SK-N-SH (cell line): ENCODE data around the gene GAB1. TPM values are rescaled to one million over a fixed set of nuclear protein-coding genes. Genes with fewer than 3 reads are reported as not detected.

ENCODE experiments used
- CTCF ChIA-PET: fragments of 300-600, 350-600 bp; formaldehyde crosslinking; extraction: SDS; loops from one replicate; lab custom pipeline; 2021; lab: Yijun Ruan, JAX
- POLR2A ChIA-PET: fragments of 350-600 bp; sonication (Branson Sonifier 250); formaldehyde crosslinking; extraction: SDS; loops from one replicate; lab custom pipeline; 2020; ENCODE audit warnings: antibody characterized with exemption, inconsistent platforms; lab: Yijun Ruan, JAX
- DNase-seq: peaks from one replicate; pipeline ENCODE4 v3.0.0; 2012
- H2AFZ ChIP-seq: fragments of 200-600 bp; sonication (generic); 2 replicates; pipeline ENCODE4 v1.8.1; 2016; ENCODE audit warnings: antibody characterized with exemption, mild to moderate bottlenecking, low read depth
- H3F3A ChIP-seq: fragments of 200-600 bp; sonication (generic); replicated peaks from 2 replicates; pipeline ENCODE3; 2016; ENCODE audit warnings: antibody characterized with exemption, mild to moderate bottlenecking; ENCODE audit not compliant: insufficient read depth
- H3K27ac ChIP-seq, 2 experiments: fragments of 200-500 bp in 1 of 2; fragments of 200-600 bp in 1 of 2; sonication (Bioruptor generic) in 1 of 2; sonication (generic), shearing (Covaris generic) in 1 of 2; 2 replicates each; pipeline versions ENCODE4 v1.5.1 to v1.6.1; 2014 to 2016; ENCODE audit warnings: low read depth in 2 of 2, inconsistent platforms in 1 of 2, low read length in 1 of 2, mild to moderate bottlenecking in 1 of 2, mixed read lengths in 1 of 2
- H3K27me3 ChIP-seq: fragments of 200-600 bp; sonication (generic), shearing (Covaris generic); 2 replicates; pipeline ENCODE4 v1.6.1; 2016; ENCODE audit warnings: mixed run types; ENCODE audit not compliant: insufficient read depth
- H3K36me3 ChIP-seq, 2 experiments: fragments of 200-500 bp in 1 of 2; fragments of 200-600 bp in 1 of 2; sonication (Bioruptor generic) in 1 of 2; sonication (generic) in 1 of 2; replicated peaks in 1 of 2; 2 replicates each; pipeline versions ENCODE3 to v1.5.1; 2014 to 2016; ENCODE audit warnings: low read length in 1 of 2, mild to moderate bottlenecking in 1 of 2; ENCODE audit not compliant: insufficient read depth in 2 of 2, control insufficient read depth in 1 of 2
- H3K4me1 ChIP-seq, 2 experiments: fragments of 200-500 bp in 1 of 2; fragments of 200-600 bp in 1 of 2; sonication (Bioruptor generic) in 1 of 2; sonication (generic), shearing (Covaris generic) in 1 of 2; 2 replicates each; pipeline versions ENCODE4 v1.5.1 to v1.6.1; 2014 to 2016; ENCODE audit warnings: low read depth in 1 of 2, low read length in 1 of 2, mixed run types in 1 of 2; ENCODE audit not compliant: insufficient read depth in 2 of 2, control insufficient read depth in 1 of 2
- H3K4me2 ChIP-seq: fragments of 200-600 bp; sonication (generic), shearing (Covaris generic); 2 replicates; pipeline ENCODE4 v1.6.1; 2017; ENCODE audit warnings: mixed run types
- H3K4me3 ChIP-seq, 2 experiments: fragments of 200-500 bp in 1 of 2; fragments of 200-600 bp in 1 of 2; sonication (Bioruptor generic) in 1 of 2; sonication (generic), shearing (Covaris generic) in 1 of 2; 2 replicates each; pipeline versions ENCODE4 v1.5.1 to v1.8.1; 2014 to 2016; ENCODE audit warnings: low read depth in 2 of 2, inconsistent platforms in 1 of 2, low read length in 1 of 2, mild to moderate bottlenecking in 1 of 2, mixed read lengths in 1 of 2, moderate library complexity in 1 of 2
- H3K79me2 ChIP-seq: fragments of 200-600 bp; sonication (generic); 2 replicates; pipeline ENCODE4 v1.8.1; 2017; ENCODE audit warnings: mild to moderate bottlenecking; ENCODE audit not compliant: insufficient read depth
- H3K9ac ChIP-seq: fragments of 200-600 bp; sonication (generic); 2 replicates; pipeline ENCODE4 v1.6.1; 2017; ENCODE audit warnings: mixed run types
- H3K9me2 ChIP-seq: fragments of 200-600 bp; sonication (generic); 2 replicates; pipeline ENCODE4 v1.6.1; 2017; ENCODE audit warnings: mixed run types
- H3K9me3 ChIP-seq: fragments of 200-600 bp; sonication (generic); 2 replicates; pipeline ENCODE4 v1.6.1; 2017; ENCODE audit warnings: mixed run types, mild to moderate bottlenecking, moderate library complexity
- H4K20me1 ChIP-seq: fragments of 200-600 bp; sonication (generic); 2 replicates; pipeline ENCODE4 v1.6.1; 2017; ENCODE audit warnings: mild to moderate bottlenecking, mixed run types; ENCODE audit not compliant: insufficient read depth
- GABPA ChIP-seq: IDR thresholded peaks from 2 replicates; pipeline ENCODE4 v1.4.0; 2012; ENCODE audit warnings: low read depth, mild to moderate bottlenecking
- GATA2 ChIP-seq: sonication (generic); formaldehyde crosslinking; IDR thresholded peaks from 2 replicates; pipeline ENCODE4 v1.5.0; 2020; ENCODE audit warnings: mild to moderate bottlenecking, missing genetic modification reagents
- NFIC ChIP-seq: IDR thresholded peaks from 2 replicates; pipeline ENCODE4 v1.4.0; 2012; ENCODE audit warnings: borderline replicate concordance
- RCOR1 ChIP-seq: fragments of 150-350 bp; IDR thresholded peaks from 2 replicates; pipeline ENCODE4 v1.6.1; 2017; ENCODE audit warnings: antibody characterized with exemption, low read length
- RFX5 ChIP-seq: IDR thresholded peaks from 2 replicates; pipeline ENCODE4 v1.6.1; 2012; ENCODE audit warnings: mild to moderate bottlenecking, improper control_type of control experiment, low read length
- SMC3 ChIP-seq: IDR thresholded peaks from 2 replicates; pipeline ENCODE4 v1.6.1; 2012; ENCODE audit warnings: low read depth, low read length, improper control_type of control experiment
- TEAD4 ChIP-seq: IDR thresholded peaks from 2 replicates; pipeline ENCODE4 v1.4.0; 2012; ENCODE audit warnings: mild to moderate bottlenecking, borderline replicate concordance; ENCODE audit not compliant: insufficient read depth
- WGBS: methylation state at CpG from one replicate; pipeline ENCODE4 v1.1.6; 2017; ENCODE audit warnings: low lambda C conversion rate; 5-methylcytosine and 5-hydroxymethylcytosine counted together
- polyA plus RNA-seq, 3 experiments: library from polyadenylated mRNA; depleted of rRNA; stranded (reverse); fragments of >200 nt; gene quantifications; 2 replicates each; pipeline ENCODE4 v1.2.3, GENCODE V29; 2012
- TF ChIP-seq, protein P1 (sequence below): IDR thresholded peaks from 2 replicates; pipeline ENCODE4 v1.6.1; 2012; ENCODE audit warnings: mild to moderate bottlenecking, low read depth, low read length, moderate library complexity
- TF ChIP-seq, protein P2 (sequence below): fragments of 150-350 bp; IDR thresholded peaks from 2 replicates; pipeline ENCODE4 v1.6.1; 2017; ENCODE audit warnings: antibody characterized with exemption, low read length, low read depth, borderline replicate concordance
- TF ChIP-seq, protein P3 (sequence below): IDR thresholded peaks from 2 replicates; pipeline ENCODE4 v1.4.0; 2012; ENCODE audit warnings: low read depth, borderline replicate concordance
- TF ChIP-seq, protein P4 (sequence below): IDR thresholded peaks from 2 replicates; pipeline ENCODE4; 2012

The GAB1 gene
- polyA plus RNA-seq, 1 of the 3 experiments (the other 2 are of a cell fraction) = 3.7 TPM

DNA sequence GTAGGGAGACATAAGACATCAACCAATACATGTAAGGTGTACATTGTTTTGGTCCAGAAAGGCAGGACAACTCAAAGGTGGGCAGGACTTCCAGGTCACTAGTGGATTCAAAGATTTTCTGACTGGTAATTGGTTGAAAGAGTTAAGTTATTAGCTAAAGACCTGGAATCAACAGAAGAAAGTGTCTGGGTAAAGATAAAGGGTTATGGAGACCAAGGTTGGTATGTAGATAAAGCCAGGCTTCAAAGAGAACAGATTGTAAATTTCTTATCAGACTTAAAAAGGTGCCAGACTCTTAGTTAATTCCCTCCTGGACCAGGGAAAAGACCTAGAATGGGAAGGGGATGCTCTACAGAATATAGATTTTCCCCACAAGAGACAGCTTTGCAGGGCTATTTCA, 28.3 kb upstream of the GAB1 start (continued):
- TF ChIP-seq, protein P1, sequence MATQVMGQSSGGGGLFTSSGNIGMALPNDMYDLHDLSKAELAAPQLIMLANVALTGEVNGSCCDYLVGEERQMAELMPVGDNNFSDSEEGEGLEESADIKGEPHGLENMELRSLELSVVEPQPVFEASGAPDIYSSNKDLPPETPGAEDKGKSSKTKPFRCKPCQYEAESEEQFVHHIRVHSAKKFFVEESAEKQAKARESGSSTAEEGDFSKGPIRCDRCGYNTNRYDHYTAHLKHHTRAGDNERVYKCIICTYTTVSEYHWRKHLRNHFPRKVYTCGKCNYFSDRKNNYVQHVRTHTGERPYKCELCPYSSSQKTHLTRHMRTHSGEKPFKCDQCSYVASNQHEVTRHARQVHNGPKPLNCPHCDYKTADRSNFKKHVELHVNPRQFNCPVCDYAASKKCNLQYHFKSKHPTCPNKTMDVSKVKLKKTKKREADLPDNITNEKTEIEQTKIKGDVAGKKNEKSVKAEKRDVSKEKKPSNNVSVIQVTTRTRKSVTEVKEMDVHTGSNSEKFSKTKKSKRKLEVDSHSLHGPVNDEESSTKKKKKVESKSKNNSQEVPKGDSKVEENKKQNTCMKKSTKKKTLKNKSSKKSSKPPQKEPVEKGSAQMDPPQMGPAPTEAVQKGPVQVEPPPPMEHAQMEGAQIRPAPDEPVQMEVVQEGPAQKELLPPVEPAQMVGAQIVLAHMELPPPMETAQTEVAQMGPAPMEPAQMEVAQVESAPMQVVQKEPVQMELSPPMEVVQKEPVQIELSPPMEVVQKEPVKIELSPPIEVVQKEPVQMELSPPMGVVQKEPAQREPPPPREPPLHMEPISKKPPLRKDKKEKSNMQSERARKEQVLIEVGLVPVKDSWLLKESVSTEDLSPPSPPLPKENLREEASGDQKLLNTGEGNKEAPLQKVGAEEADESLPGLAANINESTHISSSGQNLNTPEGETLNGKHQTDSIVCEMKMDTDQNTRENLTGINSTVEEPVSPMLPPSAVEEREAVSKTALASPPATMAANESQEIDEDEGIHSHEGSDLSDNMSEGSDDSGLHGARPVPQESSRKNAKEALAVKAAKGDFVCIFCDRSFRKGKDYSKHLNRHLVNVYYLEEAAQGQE = no peak
- TF ChIP-seq, protein P2, sequence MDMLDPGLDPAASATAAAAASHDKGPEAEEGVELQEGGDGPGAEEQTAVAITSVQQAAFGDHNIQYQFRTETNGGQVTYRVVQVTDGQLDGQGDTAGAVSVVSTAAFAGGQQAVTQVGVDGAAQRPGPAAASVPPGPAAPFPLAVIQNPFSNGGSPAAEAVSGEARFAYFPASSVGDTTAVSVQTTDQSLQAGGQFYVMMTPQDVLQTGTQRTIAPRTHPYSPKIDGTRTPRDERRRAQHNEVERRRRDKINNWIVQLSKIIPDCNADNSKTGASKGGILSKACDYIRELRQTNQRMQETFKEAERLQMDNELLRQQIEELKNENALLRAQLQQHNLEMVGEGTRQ = no peak
- TF ChIP-seq, protein P3, sequence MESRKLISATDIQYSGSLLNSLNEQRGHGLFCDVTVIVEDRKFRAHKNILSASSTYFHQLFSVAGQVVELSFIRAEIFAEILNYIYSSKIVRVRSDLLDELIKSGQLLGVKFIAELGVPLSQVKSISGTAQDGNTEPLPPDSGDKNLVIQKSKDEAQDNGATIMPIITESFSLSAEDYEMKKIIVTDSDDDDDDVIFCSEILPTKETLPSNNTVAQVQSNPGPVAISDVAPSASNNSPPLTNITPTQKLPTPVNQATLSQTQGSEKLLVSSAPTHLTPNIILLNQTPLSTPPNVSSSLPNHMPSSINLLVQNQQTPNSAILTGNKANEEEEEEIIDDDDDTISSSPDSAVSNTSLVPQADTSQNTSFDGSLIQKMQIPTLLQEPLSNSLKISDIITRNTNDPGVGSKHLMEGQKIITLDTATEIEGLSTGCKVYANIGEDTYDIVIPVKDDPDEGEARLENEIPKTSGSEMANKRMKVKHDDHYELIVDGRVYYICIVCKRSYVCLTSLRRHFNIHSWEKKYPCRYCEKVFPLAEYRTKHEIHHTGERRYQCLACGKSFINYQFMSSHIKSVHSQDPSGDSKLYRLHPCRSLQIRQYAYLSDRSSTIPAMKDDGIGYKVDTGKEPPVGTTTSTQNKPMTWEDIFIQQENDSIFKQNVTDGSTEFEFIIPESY = no peak
- TF ChIP-seq NFIC (no peak), GABPA (no peak), TEAD4 (no peak), RCOR1 (no peak), SMC3 (no peak)

DNA sequence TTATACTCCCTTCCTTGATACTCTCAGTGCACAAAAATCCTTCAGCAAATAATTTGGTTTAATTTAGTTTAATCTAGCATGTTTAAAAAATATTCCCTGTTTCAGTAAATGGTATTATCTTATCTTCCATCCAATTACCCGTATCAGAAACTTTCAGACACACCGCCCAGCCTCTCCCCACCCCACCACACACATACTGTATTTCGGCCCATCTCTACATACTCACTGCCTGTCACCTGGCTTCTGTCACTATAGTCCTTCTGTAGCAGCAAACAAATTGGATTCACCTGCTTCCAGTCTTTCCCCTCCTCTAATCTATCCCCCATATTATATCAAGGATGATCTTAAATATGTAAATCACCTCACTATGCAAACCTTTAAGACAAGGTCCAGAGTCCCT, 24.8 kb upstream of the GAB1 start:
- H3K9ac ChIP-seq = no peak overlapping the region
- no peak overlapping the region for H3K27ac ChIP-seq
- DNase-seq = peak; percentile 22
- TF ChIP-seq GATA2 (CRISPR knock-in tag) (peak; percentile 66), TEAD4 (no peak), GABPA (no peak), RFX5 (no peak), NFIC (no peak)
- TF ChIP-seq, protein P4, sequence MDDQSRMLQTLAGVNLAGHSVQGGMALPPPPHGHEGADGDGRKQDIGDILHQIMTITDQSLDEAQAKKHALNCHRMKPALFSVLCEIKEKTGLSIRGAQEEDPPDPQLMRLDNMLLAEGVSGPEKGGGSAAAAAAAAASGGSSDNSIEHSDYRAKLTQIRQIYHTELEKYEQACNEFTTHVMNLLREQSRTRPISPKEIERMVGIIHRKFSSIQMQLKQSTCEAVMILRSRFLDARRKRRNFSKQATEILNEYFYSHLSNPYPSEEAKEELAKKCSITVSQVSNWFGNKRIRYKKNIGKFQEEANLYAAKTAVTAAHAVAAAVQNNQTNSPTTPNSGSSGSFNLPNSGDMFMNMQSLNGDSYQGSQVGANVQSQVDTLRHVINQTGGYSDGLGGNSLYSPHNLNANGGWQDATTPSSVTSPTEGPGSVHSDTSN = no peak
- CTCF ChIA-PET = no interaction called here
- H3K9me3 ChIP-seq = no peaks in the 10 kb centered on the region
- H3K36me3 ChIP-seq = no peaks in the 10 kb centered on the region
- H3K9me2 ChIP-seq = no peaks in the 10 kb centered on the region
- no peaks in the 10 kb centered on the region for H3F3A ChIP-seq
- POLR2A ChIA-PET = no interaction called here
- H3K4me3 ChIP-seq = no peak overlapping the region
- H3K27me3 ChIP-seq = no peaks in the 10 kb centered on the region
- peaks cover 0 to 2% of the 10 kb centered on the region in 2 experiments; a peak in 1 of 4 replicates for H3K4me1 ChIP-seq
- WGBS = 51% methylated on average over 3 of the region's 3 CpGs
- H3K79me2 ChIP-seq = no peaks in the 10 kb centered on the region
- no peak overlapping the region for H3K4me2 ChIP-seq
- no peak overlapping the region for H2AFZ ChIP-seq
- H4K20me1 ChIP-seq = no peaks in the 10 kb centered on the region
